ENCODE data around the gene FBXO34.

Gene FBXO34

GRCh38 chr14:55347748-55348147 is 76.5 kb downstream of the FBXO34 start:
- no peak for TF ChIP-seq CTCF (IDR thresholded peaks at IDR 0.05; ENCODE audit: insufficient read depth, low read length, poor library complexity, severe bottlenecking)
- no peak for TF ChIP-seq EZH2phosphoT487 (conservative IDR thresholded peaks at IDR 0.05; ENCODE audit: low read length)
- Histone ChIP-seq H3F3A (ENCODE audit: insufficient read depth) (no peaks in the 10 kb centered on the region), H3K9ac (ENCODE audit: low read length) (no peak overlapping the region), H3K27me3 (ENCODE audit: low read length) (no peaks in the 10 kb centered on the region), H3K36me3 (ENCODE audit: low read length) (no peaks in the 10 kb centered on the region), H2AFZ (ENCODE audit: low read depth, low read length, severe bottlenecking) (no peak overlapping the region), H3K9me3 (ENCODE audit: insufficient read depth, low read length) (no peaks in the 10 kb centered on the region), H3K27ac (ENCODE audit: low read depth, low read length) (no peak overlapping the region), H3K9me2 (replicated peaks; ENCODE audit: insufficient read depth, low read length) (no peaks in the 10 kb centered on the region), H4K20me1 (ENCODE audit: low read depth, low read length) (no peaks in the 10 kb centered on the region), H3K4me3 (ENCODE audit: insufficient read depth, low read length, poor library complexity, severe bottlenecking) (no peak overlapping the region), H3K79me2 (ENCODE audit: insufficient read depth, low read length) (peaks cover 29% of the 10 kb centered on the region; the same call in 1 of the 2 replicates), H3K4me2 (ENCODE audit: low read depth, low read length, poor library complexity, severe bottlenecking) (no peak overlapping the region)

GRCh38 chr14:55348766-55349453 is 77.7 kb downstream of the FBXO34 start:
- no peak overlapping the region for H3K27ac ChIP-seq (ENCODE audit: low read depth, low read length)

GRCh38 chr14:55349565-55349964 is 78.3 kb downstream of the FBXO34 start:
- Histone ChIP-seq H3K4me3 (ENCODE audit: insufficient read depth, low read length, poor library complexity, severe bottlenecking) (no peak overlapping the region), H3K36me3 (ENCODE audit: low read length) (no peaks in the 10 kb centered on the region), H3K79me2 (ENCODE audit: insufficient read depth, low read length) (peaks cover 23% of the 10 kb centered on the region; the same call in 1 of the 2 replicates), H3K9me3 (ENCODE audit: insufficient read depth, low read length) (no peaks in the 10 kb centered on the region), H3F3A (ENCODE audit: insufficient read depth) (no peaks in the 10 kb centered on the region), H4K20me1 (ENCODE audit: low read depth, low read length) (no peaks in the 10 kb centered on the region), H3K9ac (ENCODE audit: low read length) (no peak overlapping the region), H3K27ac (ENCODE audit: low read depth, low read length) (no peak overlapping the region), H2AFZ (ENCODE audit: low read depth, low read length, severe bottlenecking) (no peak overlapping the region), H3K4me2 (ENCODE audit: low read depth, low read length, poor library complexity, severe bottlenecking) (no peak overlapping the region), H3K27me3 (ENCODE audit: low read length) (no peaks in the 10 kb centered on the region), H3K9me2 (replicated peaks; ENCODE audit: insufficient read depth, low read length) (no peaks in the 10 kb centered on the region)
- no peak for TF ChIP-seq EZH2phosphoT487 (conservative IDR thresholded peaks at IDR 0.05; ENCODE audit: low read length)
- TF ChIP-seq CTCF (IDR thresholded peaks at IDR 0.05; ENCODE audit: insufficient read depth, low read length, poor library complexity, severe bottlenecking): no peak

More at GRCh38 chr14:55348766-55349453, 77.7 kb downstream of the FBXO34 start:
- H3K9ac ChIP-seq (ENCODE audit: low read length): no peak overlapping the region
- H2AFZ ChIP-seq (ENCODE audit: low read depth, low read length, severe bottlenecking): no peak overlapping the region
- no peaks in the 10 kb centered on the region for H3F3A ChIP-seq (ENCODE audit: insufficient read depth)
- H3K27me3 ChIP-seq (ENCODE audit: low read length): no peaks in the 10 kb centered on the region
- H3K9me3 ChIP-seq (ENCODE audit: insufficient read depth, low read length): no peaks in the 10 kb centered on the region
- no peak overlapping the region for H3K4me2 ChIP-seq (ENCODE audit: low read depth, low read length, poor library complexity, severe bottlenecking)
- peaks cover 27% of the 10 kb centered on the region; the same call in 1 of the 2 replicates for H3K79me2 ChIP-seq (ENCODE audit: insufficient read depth, low read length)
- H3K4me3 ChIP-seq (ENCODE audit: insufficient read depth, low read length, poor library complexity, severe bottlenecking): no peak overlapping the region
- H3K36me3 ChIP-seq (ENCODE audit: low read length): no peaks in the 10 kb centered on the region
- no peaks in the 10 kb centered on the region for H4K20me1 ChIP-seq (ENCODE audit: low read depth, low read length)
- H3K9me2 ChIP-seq (replicated peaks; ENCODE audit: insufficient read depth, low read length): no peaks in the 10 kb centered on the region
- TF ChIP-seq CTCF (IDR thresholded peaks at IDR 0.05; ENCODE audit: insufficient read depth, low read length, poor library complexity, severe bottlenecking) (no peak), EZH2phosphoT487 (conservative IDR thresholded peaks at IDR 0.05; ENCODE audit: low read length) (no peak)
